GM21576 (cell line): ENCODE data around the gene DPEP2NB.
A peak's percentile ranks its signal among the peaks of the same experiment; 100 is the strongest.
"Not testable (repeated sequence)": the region's sequence is repeated elsewhere in the genome, so short reads cannot be mapped to it uniquely, and the experiment has no call there.

Experiments
- ATAC-seq: cut with Tn5 transposase; IDR thresholded peaks from one replicate; pipeline ENCODE4 v1.9.1; 2021; ENCODE audit warnings: mild to moderate bottlenecking, moderate library complexity; ENCODE audit not compliant: unreplicated experiment

Gene DPEP2NB

GRCh38 chr16:67987460-67988160, 28.1 kb downstream of the DPEP2NB start:
- ATAC-seq, result no peak

GRCh38 chr16:67986949-67987348, 28.8 kb downstream of the DPEP2NB start:
- ATAC-seq, result no peak

GRCh38 chr16:67982011-67982696, 33.6 kb downstream of the DPEP2NB start:
- ATAC-seq, result no peak

- ATAC-seq, result no peak
Measured at GRCh38 chr16:67979955-67980678, 35.6 kb downstream of the DPEP2NB start, which contains the start of gene DPEP3. Gene DPEP3 (minus strand): TSS chr16:67980499. CDS start chr16:67980380, 119 bp downstream.

- no peak for ATAC-seq
Measured at GRCh38 chr16:67977469-67978227, 38.1 kb downstream of the DPEP2NB start.

DNA sequence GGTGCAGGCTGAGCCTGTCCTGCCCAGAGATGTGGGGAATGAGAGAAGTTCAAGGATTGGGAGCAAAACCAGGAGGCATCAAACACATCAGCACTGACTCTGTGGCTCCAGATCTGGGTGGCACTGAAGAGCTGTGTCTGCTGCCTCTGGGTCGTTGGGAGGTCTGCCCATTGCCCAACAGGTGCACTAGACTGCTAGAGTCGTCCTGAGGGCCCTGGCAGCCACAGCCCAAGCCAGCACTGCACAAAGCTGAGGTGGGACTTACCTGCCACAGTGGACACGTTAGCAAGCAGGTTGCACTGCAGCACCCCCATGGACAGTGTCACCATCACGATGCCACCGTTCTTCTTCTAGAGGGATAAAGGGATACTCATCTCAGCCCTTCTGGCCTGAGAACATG, 38.7 kb downstream of the DPEP2NB start:
- no peak for ATAC-seq

DNA sequence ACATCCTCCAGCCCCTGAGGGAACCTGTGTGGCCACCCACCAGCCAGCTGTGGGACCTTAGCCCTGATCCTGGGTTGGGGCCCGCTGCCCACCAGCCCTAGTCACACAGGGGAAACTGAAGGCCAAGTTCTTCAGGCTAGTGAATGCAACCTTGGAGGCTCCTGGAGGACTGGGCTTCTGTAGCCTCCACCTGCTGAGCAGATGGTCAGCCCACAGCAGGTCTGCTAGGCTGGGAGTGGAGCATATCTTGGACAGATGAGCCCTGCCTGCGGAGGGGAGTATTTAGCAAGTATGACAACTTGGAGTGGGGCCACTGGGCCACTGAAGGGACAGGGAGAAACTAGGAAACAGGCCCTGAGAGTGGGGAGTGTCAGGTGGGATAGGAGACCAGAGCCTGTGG, 39.5 kb downstream of the DPEP2NB start:
- no peak for ATAC-seq

DNA sequence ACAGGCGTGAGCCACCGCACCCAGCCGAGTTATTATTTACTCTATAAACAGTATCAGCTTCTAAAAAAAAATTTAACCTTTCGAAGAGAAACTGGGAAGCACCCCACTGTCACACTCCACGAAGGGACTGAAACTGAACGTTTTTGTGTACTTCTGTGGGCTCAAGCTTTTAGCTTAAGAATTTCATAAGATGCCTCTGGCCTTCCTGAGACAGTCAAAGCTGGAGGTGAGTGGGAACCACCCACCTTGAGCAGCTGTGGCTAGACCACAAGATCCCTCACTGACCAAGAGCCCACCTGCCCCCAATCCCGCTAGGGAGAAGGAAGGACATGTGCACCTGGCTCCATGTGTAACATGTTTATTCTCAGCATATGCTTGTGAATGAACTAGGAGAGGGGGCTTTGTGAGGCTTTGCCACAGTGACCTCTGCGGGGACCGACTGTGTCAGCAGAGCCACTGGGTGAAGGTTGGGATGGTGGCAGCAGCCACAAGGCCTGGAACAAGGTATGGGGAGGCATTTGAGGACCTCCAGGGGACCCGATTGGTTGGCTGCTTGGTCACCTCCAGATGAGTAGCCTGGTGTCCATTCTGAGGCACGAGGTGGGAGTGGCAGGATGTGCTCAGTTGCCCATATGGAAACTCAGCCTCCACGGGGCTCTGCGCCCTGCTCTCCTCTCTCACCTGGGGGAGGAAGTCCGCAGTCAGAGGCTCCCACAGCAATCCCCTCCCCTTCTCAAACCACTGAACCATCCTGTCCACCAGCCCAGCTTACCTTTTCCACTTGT, 40.2 kb downstream of the DPEP2NB start:
- no peak for ATAC-seq

DNA sequence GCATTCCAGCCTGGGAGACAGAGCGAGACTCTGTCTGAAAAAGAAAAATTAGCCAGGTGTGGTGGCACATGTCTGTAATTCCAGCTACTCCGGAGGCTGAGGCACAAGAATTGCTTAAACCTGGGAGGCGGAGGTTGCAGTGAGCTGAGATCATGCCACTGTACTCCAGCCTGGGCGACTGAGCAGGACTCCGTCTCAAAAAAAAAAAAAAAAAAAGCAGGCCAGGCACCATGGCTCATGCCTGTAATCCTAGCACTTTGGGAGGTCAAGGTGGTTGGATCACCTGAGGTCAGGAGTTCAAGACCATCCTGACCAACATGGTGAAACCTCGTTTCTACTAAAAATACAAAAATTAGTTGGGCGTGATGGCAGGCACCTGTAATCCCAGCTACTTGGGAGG, 43.4 kb downstream of the DPEP2NB start:
- ATAC-seq, result not testable (repeated sequence)

DNA sequence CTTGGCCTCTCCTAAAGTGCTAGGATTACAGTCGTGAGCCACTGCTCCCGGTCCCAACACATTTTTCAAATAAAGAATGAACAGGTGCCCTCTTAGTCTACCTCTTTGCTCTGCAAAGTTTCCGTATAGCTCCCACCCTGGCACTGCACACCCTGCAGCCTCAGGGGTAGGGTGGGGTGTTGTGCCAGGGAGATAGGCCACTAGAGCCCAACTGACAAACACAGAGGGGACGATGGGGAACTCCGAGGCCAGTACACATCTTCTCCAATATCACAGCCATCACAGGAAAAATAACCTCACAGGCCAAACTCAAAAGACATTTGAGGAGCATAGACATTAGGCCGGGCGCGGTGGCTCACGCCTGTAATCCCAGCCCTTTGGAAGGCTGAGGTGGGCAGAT, 44.6 kb downstream of the DPEP2NB start:
- ATAC-seq, result no peak

- no peak for ATAC-seq
Measured at GRCh38 chr16:67969254-67970039, 46.3 kb downstream of the DPEP2NB start.

DNA sequence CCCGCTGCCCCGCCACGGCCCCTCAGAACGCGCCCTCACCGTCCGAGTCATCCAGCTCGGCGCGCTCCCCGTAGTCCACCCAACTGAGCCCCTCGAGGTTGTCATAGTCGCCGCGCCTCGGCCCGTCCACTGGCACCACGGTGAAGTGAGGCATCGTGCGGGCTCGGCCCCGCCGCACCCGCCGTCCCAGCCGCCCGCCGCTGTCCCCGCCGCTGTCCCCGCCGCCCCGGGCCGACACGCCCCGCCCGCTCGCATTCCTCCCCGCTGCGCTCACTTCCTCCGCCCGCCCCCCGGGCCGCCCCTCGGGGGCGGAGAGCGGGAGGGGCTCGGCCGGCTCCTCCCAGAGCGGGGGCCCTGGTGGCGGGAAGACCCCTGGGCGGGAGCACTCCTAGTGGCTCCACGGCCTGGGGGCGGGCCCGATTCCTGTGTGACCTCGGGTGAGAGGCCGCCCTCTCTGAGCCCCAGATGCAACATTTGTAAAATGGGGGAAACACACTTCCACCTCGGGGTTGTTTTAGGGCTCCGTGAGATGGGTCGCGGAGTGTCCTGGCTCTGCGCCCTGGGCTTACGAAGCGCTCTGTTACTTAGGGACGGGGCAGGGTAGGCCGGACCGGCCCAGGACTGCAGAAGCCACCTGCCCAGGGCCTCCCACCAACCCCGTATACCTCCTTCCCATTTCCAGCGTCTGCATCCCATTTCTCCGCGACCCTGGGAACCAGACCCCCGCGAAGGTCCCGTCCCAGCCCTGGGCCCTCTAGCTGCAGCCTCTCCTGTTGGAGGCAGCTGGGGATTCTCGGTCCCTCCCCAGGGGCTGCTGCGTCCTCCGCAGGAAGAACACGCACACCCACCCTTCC, 47.1 kb downstream of the DPEP2NB start, which contains the start of gene SLC12A4:
Gene SLC12A4, minus strand, starts transcription at position 238 of the 854 bp plus-strand sequence. Its CDS starts 84 bp downstream, at position 154.
- peak; percentile 70 for ATAC-seq

DNA sequence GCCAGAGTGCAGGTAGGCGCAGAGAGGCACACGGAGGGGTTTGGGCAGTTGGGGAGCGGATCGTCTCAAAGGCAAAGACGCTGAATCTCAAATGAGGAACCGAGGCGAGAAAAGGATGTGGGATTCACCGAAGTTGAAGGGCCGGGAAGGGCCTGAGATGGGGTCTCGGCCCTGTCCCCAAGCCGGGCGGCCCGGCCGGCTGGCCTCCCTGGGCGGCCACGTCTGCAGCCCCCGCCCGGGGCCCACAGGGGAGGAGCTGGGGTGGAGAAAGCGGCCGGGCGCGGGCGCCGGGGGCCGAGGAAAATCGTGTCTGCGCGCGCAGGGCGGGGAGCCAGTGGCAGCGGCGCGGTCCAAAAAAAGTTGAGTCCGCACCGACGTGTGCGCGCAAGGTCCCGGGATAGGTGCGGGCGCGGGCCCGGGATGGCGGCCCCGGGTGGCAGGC, 47.7 kb downstream of the DPEP2NB start:
- peak; percentile 23 for ATAC-seq

GRCh38 chr16:67967183-67967957, 48.3 kb downstream of the DPEP2NB start:
- ATAC-seq, result peak; percentile 4

DNA sequence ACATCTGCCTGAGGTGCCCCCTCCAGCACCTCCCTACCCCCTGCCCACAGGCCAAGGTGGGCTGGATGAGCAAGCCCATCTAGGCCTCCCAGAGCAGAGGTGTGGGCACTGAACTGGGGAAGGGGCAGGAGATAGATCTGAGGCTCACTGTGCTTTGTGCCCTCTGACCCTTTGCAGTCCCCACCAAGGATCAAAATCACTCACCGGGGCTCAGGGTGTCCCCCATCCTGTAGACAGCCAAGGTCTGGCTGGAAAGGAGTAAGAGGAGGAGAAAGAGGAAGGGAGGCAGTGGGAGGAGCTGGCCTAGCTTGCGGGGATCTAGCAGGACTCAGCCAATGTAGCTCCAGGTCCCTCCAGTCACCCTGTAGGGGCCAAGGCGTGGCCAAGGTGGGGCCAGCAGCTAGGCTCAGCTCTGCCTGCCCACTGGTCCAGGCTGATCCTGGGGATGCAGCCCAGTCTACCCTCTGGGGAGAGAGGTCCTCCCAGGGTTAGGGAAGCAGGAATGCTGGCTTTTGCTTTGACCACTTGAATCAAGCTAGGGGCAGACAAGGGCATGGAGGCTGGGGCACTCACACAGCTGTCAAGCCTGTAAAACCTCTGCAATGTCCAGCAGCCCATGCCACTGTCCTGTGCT, 49.0 kb downstream of the DPEP2NB start:
- ATAC-seq, result no peak

DNA sequence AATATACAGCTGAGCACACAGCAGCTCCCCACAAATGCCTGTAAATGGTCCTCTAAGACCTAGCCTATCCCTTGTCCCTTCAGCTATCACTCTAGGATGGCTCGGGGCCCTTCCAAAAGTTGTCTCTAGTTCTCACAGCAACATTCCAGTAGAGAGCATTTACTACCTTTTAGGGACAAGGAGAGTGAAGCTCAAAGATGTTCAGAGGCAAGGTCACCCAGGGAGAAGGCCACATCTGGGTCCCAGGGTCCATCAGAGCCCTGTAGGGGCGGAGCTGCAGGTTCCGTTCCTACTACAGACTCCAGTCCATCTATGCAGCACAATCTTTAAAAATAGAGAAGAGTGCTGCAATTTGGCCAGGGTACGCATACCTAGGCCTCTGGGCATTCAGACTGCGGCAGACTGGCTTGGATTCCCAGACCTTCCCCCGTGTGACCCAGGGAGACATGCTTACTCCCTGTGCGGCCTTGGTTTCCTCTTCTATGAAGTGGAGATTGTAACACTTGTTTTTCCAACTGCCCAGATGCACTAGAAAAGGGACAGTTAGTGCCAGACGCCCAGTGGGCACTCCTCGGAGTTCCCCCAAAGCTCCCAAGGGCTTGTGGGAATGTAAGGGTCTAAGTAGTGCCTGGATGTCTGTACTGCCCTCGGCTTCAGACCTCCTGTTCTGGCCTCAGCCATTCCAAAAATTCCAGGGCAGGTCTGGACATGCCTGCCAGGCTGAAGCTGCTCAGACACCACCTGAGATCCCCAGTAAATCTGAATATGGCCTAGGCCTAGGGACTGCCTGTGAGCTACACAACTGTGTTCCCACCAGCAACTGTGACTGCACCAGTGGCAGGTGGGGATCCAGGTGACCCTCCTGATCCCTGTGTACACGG, 49.8 kb downstream of the DPEP2NB start:
- no peak for ATAC-seq
